NT2/D1 (cell line): ENCODE measurements around the gene SLCO3A1.

ENCODE experiments used
- DNase-seq: peaks from one replicate; pipeline ENCODE4 v3.0.0-alpha.2; 2011; ENCODE audit warnings: low read depth, low spot score
- H3K27me3 ChIP-seq: 2 replicates; pipeline ENCODE4 v1.6.0; 2011; ENCODE audit warnings: mild to moderate bottlenecking; ENCODE audit not compliant: insufficient read length, insufficient read depth
- H3K36me3 ChIP-seq: 2 replicates; pipeline ENCODE4 v1.6.1; 2011; ENCODE audit warnings: mild to moderate bottlenecking, low read length, mixed read lengths; ENCODE audit not compliant: insufficient read depth, insufficient read length
- H3K4me1 ChIP-seq: 2 replicates; pipeline ENCODE4 v1.5.1; 2011; ENCODE audit not compliant: insufficient read depth, insufficient read length
- H3K4me3 ChIP-seq: 2 replicates; pipeline ENCODE4 v1.5.1; 2011; ENCODE audit warnings: low read depth; ENCODE audit not compliant: insufficient read length
- H3K9ac ChIP-seq: 2 replicates; pipeline ENCODE4 v1.6.0; 2011; ENCODE audit warnings: low read depth; ENCODE audit not compliant: insufficient read length
- H3K9me3 ChIP-seq: 2 replicates; pipeline ENCODE4 v1.5.1; 2011; ENCODE audit warnings: mild to moderate bottlenecking, low read length; ENCODE audit not compliant: insufficient read depth
- SUZ12 ChIP-seq: IDR thresholded peaks from 2 replicates; pipeline ENCODE4 v1.6.1; 2011; ENCODE audit not compliant: insufficient read length, insufficient read depth; ENCODE audit errors: extremely low read depth
- YY1 ChIP-seq: IDR thresholded peaks from 2 replicates; pipeline ENCODE4 v1.6.1; 2011; ENCODE audit not compliant: insufficient read length, insufficient read depth
- ZNF274 ChIP-seq: IDR thresholded peaks from 2 replicates; pipeline ENCODE4 v1.6.1; 2011; ENCODE audit warnings: mild to moderate bottlenecking, low read depth, low read length

The SLCO3A1 gene

DNA sequence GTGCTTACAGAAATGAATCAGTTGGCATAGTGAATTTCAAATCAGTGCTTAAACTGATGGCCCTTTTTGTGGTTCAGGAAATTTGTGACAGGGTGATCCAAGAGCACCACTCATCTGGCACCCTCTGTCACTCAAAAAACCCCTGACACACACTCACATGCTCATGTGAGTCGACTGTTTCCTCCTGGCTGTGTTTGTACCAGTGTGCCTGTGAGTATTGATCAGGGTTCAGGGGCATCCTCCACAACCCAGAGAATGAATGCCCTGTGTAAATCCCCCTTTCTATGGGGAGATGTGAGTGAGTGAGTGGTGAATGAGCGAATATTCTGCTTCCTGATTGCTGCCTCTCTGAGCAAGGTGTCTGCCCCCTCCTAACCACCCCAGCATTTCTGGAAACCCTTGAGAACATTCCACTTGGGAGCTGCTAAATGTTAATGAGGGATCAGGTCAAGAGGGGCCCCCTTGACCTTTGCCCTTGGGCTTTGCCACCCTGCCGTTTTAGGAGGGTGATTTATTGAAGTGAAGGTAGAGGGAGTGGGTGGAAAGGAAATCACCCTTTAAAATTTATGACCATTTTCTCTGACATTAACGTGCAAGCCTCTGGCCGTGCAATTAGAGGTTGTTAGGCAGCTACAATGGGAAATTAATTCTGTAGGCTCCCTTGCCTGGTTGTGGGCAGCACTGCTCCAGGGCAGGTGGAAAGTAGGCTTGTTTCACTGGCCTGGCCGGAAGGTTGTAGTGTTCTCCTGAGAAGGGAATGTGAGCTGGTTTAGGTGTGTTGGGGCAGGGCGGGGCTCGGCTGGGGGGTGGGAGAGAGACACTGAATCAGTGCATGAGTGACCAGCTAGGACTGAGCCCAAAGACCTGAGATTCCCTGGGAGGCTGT is 87.2 kb downstream of the SLCO3A1 start:
- Histone ChIP-seq H3K4me3 (no peak overlapping the region), H3K9ac (peak overlapping the region; percentile 22), H3K9me3 (peaks cover 6% of the 10 kb centered on the region; the same call in 1 of the 2 replicates), H3K36me3 (no peaks in the 10 kb centered on the region), H3K4me1 (peaks cover 9% of the 10 kb centered on the region), H3K27me3 (no peaks in the 10 kb centered on the region)
- TF ChIP-seq ZNF274 (no peak), YY1 (no peak), SUZ12 (no peak)
- DNase-seq = no peak

GRCh38 chr15:91941871-91942658 is 88.6 kb downstream of the SLCO3A1 start:
- TF ChIP-seq ZNF274 = no peak
- TF ChIP-seq SUZ12 = no peak
- Histone ChIP-seq H3K9ac (no peak overlapping the region), H3K36me3 (no peaks in the 10 kb centered on the region), H3K9me3 (peaks cover 6% of the 10 kb centered on the region; the same call in 1 of the 2 replicates), H3K4me1 (peaks cover 14% of the 10 kb centered on the region), H3K27me3 (no peaks in the 10 kb centered on the region), H3K4me3 (no peak overlapping the region)
- no peak for DNase-seq

GRCh38 chr15:91942720-91943394 is 89.3 kb downstream of the SLCO3A1 start:
- peaks cover 6% of the 10 kb centered on the region; the same call in 1 of the 2 replicates for H3K9me3 ChIP-seq
- H3K4me1 ChIP-seq = peaks cover 16% of the 10 kb centered on the region
- TF ChIP-seq SUZ12 (no peak), YY1 (no peak), ZNF274 (no peak)
- DNase-seq = no peak
- H3K9ac ChIP-seq = no peak overlapping the region
- H3K27me3 ChIP-seq = no peaks in the 10 kb centered on the region
- H3K4me3 ChIP-seq = no peak overlapping the region
- H3K36me3 ChIP-seq = no peaks in the 10 kb centered on the region

DNA sequence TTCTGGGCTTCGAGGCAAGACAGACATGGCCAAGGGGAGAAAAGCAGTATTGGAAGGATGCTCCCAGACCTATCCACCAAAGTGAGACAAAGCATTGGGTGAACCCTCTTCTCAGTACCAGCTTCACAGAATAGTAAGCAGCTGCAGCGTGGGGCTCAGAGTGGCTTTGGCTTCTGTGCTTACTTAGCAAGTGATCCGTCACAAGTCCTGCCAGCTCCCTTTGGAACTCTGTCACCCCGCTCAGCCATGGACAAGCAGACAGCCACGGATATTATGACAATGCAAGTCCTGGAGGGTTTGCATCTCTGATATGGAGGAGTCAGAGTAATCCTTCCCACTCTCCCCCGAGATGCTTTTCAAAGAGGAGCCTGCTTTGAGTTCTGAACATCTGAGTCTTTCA is 90.8 kb downstream of the SLCO3A1 start:
- Histone ChIP-seq H3K36me3 (no peaks in the 10 kb centered on the region), H3K9me3 (peaks cover 6% of the 10 kb centered on the region; the same call in 1 of the 2 replicates), H3K27me3 (no peaks in the 10 kb centered on the region), H3K4me3 (no peak overlapping the region), H3K9ac (no peak overlapping the region), H3K4me1 (peaks cover 19% of the 10 kb centered on the region)
- DNase-seq = no peak
- TF ChIP-seq ZNF274 (no peak), YY1 (no peak), SUZ12 (no peak)

GRCh38 chr15:91945385-91945784 is 91.9 kb downstream of the SLCO3A1 start:
- Histone ChIP-seq H3K4me1 (peaks cover 16% of the 10 kb centered on the region), H3K4me3 (no peak overlapping the region), H3K27me3 (no peaks in the 10 kb centered on the region), H3K9me3 (peaks cover 6% of the 10 kb centered on the region; the same call in 1 of the 2 replicates), H3K9ac (no peak overlapping the region), H3K36me3 (no peaks in the 10 kb centered on the region)
- TF ChIP-seq SUZ12 (no peak), YY1 (no peak), ZNF274 (no peak)
- DNase-seq = no peak

DNA sequence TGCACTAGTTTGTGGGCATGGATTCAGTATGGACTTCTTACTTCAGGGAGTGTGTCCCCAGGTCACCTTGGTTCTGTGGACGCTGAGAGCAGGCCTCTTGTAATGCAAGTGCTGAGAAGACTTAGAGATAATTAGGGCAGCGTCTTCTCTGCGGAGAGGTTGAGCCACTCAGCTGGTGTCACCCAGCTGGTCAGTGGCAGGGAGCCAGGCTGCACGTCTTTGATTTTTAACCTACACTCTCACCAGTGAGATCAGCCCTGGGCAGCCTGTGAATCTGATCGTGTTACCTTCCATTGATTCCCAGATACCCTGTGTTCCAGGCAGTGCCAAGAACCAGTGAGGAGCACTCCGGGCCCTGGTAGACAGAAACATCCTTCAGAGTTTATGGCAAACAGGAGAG is 92.6 kb downstream of the SLCO3A1 start:
- DNase-seq = no peak
- Histone ChIP-seq H3K9me3 (peaks cover 6% of the 10 kb centered on the region; the same call in 1 of the 2 replicates), H3K9ac (no peak overlapping the region), H3K4me3 (no peak overlapping the region), H3K4me1 (peaks cover 16% of the 10 kb centered on the region), H3K27me3 (no peaks in the 10 kb centered on the region), H3K36me3 (no peaks in the 10 kb centered on the region)
- no peak for TF ChIP-seq SUZ12
- no peak for TF ChIP-seq YY1
- TF ChIP-seq ZNF274 = no peak
